GM18907 (cell line): ENCODE measurements around the gene STXBP6.
"Not testable (repeated sequence)": the region's sequence is repeated elsewhere in the genome, so short reads cannot be mapped to it uniquely, and the experiment has no call there.

ENCODE experiments used
- ATAC-seq: cut with Tn5 transposase; IDR thresholded peaks from one replicate; pipeline ENCODE4 v1.9.1; 2021; ENCODE audit warnings: mild to moderate bottlenecking, moderate library complexity; ENCODE audit not compliant: unreplicated experiment

STXBP6 gene

DNA sequence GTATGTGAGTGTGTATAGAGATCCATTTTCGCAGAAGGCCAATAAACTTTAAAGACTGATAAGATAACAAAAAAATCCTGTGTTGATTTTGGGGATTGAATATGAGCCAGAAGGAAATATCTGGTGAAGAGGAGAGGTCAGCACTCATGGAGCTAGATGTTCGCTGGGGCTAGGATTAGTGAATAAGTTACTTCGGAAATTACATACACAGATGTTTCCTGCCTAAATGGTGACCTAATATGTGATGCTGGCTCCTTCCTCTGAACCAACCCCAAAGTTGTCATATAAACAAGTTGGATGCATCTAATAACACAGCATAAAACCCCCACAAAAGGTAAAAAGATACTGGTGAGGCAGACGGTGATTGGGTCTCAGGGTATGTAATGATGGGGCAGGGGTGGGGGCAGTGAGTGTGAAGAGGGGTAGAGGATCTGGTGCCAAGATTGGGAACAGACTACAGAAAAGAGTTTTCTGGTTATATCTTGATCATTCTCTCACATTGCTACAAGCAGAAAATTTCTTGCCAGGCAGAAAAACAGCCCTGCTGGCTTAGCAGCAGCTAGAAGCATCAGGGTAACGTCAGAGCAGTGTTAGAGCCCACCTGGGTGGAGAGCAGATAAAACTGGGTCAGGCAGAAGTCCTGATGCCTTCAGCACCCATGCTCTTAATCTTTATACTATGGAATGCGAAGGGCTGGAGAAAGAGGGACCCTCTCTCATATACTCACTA is 275.6 kb downstream of the STXBP6 start:
- ATAC-seq = no peak

DNA sequence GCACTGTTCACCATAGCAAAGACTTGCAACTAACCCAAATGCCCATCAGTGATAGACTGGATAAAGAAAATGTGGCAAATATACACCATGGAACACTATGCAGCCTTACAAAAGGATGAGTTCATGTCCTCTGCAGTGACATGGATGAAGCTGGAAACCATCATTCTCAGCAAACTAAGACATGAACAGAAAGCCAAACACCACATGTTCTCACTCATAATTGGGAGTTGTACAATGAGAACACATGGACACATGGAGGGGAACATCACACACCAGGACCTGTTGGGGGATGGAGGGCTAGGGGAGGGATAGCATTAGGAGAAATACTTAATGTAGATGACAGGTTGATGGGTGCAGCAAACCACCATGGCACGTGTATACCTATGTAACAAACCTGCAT is 276.4 kb downstream of the STXBP6 start:
- ATAC-seq = not testable (repeated sequence)

DNA sequence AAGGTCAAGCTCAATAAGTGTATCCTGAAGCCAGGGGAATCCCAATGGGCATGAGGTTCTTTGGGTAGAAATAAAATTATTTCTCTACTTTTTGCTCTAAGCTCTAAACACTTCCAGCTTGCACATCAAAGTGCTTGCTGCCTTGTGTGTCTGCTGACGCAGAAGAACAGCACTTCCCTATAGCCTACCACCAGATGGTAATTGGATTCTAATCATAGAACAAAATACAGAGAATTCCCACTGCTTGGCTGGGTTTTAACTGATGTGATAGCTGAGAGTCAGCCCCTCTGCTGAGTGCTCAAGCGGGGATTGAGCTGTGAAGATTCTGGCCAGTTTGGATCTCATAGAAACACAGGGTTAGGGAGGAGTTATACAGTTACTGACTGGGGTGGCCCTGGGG is 283.5 kb downstream of the STXBP6 start:
- ATAC-seq = no peak

DNA sequence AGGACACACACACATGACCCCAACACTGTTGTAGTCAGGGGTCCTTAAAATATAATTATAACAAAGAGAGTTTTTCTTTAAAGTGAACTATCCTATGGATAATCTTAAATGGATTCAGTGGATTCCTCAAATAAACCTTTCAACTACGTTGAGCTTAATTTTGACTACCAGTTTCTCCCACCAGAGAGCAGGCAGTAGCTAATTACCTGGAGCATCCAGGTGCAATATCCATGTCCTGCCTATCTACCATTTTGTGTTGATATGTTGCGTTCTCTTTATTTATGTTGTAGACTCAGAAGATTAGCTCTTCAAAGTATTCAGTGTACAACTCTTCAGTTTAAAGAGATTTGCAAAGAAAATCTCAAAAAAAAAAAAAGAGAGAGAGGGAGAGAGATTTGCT is 288.8 kb downstream of the STXBP6 start:
- ATAC-seq = no peak
